Right lobe of liver (tissue), 4 donors: ENCODE results near the gene MCF2L2.

Source experiments
- POLR2A ChIP-seq: fragments of 450-650 bp; IDR thresholded peaks from one replicate; pipeline ENCODE4 v1.6.1; 2017; ENCODE audit warnings: antibody characterized with exemption, mild to moderate bottlenecking
- TF ChIP-seq, protein P1 (sequence below), 4 donors: fragments of 200-600 bp in 3 of 4; fragments of 450-650 bp in 1 of 4; IDR thresholded peaks; one replicate each; pipeline versions ENCODE4 v1.5.1 to v1.8.0; 2016 to 2022; ENCODE audit warnings: antibody characterized with exemption in 4 of 4, mild to moderate bottlenecking in 2 of 4
- donor health status: DM: no; HTN: no; CAD: no.
- donor health status: DM: no; HTN: no; CAD: no.
- donor health status: DM: no; HTN: yes; CAD: no.

DNA sequence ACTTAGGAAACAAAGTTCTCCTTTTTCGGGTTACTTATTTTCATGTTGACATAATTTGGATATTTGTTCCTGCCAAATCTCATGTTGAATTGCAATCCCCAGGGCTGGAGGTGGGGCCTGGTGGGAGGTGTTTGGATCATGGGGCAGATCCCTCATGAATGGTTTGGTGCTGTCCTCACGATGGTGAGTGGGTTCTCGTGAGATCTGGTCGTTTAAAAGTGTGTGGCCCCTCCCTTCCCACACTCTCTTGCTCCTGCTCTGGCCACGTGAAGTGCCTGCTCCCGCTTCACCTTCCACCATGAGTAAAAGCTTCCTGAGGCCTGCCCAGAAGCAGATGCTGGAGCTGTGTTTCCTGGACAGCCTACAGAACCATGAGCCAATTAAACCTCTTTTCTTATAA, 43.7 kb upstream of the MCF2L2 start:
- TF ChIP-seq POLR2A: no peak
- TF ChIP-seq, protein P1, sequence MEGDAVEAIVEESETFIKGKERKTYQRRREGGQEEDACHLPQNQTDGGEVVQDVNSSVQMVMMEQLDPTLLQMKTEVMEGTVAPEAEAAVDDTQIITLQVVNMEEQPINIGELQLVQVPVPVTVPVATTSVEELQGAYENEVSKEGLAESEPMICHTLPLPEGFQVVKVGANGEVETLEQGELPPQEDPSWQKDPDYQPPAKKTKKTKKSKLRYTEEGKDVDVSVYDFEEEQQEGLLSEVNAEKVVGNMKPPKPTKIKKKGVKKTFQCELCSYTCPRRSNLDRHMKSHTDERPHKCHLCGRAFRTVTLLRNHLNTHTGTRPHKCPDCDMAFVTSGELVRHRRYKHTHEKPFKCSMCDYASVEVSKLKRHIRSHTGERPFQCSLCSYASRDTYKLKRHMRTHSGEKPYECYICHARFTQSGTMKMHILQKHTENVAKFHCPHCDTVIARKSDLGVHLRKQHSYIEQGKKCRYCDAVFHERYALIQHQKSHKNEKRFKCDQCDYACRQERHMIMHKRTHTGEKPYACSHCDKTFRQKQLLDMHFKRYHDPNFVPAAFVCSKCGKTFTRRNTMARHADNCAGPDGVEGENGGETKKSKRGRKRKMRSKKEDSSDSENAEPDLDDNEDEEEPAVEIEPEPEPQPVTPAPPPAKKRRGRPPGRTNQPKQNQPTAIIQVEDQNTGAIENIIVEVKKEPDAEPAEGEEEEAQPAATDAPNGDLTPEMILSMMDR (IDR thresholded peaks at IDR 0.05): no peak
